H1 (cell line): ENCODE measurements around the gene LACTB. TPM values are rescaled to one million over a fixed set of nuclear protein-coding genes. Genes with fewer than 3 reads are reported as not detected.

Experiments
- ASH2L ChIP-seq: fragments of 200-600, 300-600 bp; sonication (generic); IDR thresholded peaks from one replicate; pipeline ENCODE4 v1.7.1; 2017; ENCODE audit warnings: low read length
- CBX5 ChIP-seq: fragments of 300-800, 300-1000 bp; sonication (generic); IDR thresholded peaks from 2 replicates; pipeline ENCODE4 v1.7.1; 2016; ENCODE audit warnings: antibody characterized with exemption, low read length, low read depth
- EZH2 ChIP-seq: fragments of 200-600 bp; sonication (generic); IDR thresholded peaks from 2 replicates; pipeline ENCODE4 v1.7.1; 2012; ENCODE audit warnings: low read depth, mild to moderate bottlenecking, moderate library complexity, low read length, inconsistent platforms; ENCODE audit not compliant: severe bottlenecking
- JUND ChIP-seq: IDR thresholded peaks from 2 replicates; pipeline ENCODE4 v1.6.1; 2011; ENCODE audit warnings: mild to moderate bottlenecking, improper control_type of control experiment, low read length
- RAD21 ChIP-seq, 2 experiments: IDR thresholded peaks in 1 of 2; conservative IDR thresholded peaks in 1 of 2; 2 replicates each; pipeline ENCODE4 v1.6.1; 2011; ENCODE audit warnings: low read depth in 2 of 2, low read length in 2 of 2, improper control_type of control experiment in 1 of 2, inconsistent platforms in 1 of 2, mild to moderate bottlenecking in 1 of 2, moderate library complexity in 1 of 2
- SIN3A ChIP-seq, 2 experiments: IDR thresholded peaks in 1 of 2; conservative IDR thresholded peaks in 1 of 2; 2 replicates each; pipeline ENCODE4 v1.6.1; 2011 to 2012; ENCODE audit warnings: low read length in 2 of 2, improper control_type of control experiment in 1 of 2, low read depth in 1 of 2, mild to moderate bottlenecking in 1 of 2
- polyA plus RNA-seq, 7 experiments: library from polyadenylated mRNA; depleted of rRNA in 3 of 7; stranded (reverse) in 5 of 7; unstranded in 2 of 7; fragments of >200 nt in 5 of 7; fragments of 200-250 nt in 2 of 7; gene quantifications; 1 replicate in 5 of 7; 2 replicates in 1 of 7; 4 replicates in 1 of 7; pipeline versions ENCODE4 v1.2.1 to v1.2.3, GENCODE V29; 2011 to 2013; ENCODE audit warnings: missing spikeins in 2 of 7, mixed read lengths in 2 of 7
- total RNA-seq: library from RNA; stranded (reverse); fragmentation: NEBNext Ultra II Directional; extraction: Animal tissue kit (Norgen Biotek cat#: 25700); gene quantifications from 2 replicates; pipeline ENCODE4 v1.2.1, GENCODE V29; 2021
- TF ChIP-seq, protein P1 (sequence below): fragments of 300-600 bp; sonication (generic); IDR thresholded peaks from 2 replicates; pipeline ENCODE4 v1.7.1; 2012; ENCODE audit warnings: low read length, moderate library complexity, mild to moderate bottlenecking, inconsistent platforms; ENCODE audit not compliant: insufficient replicate concordance
- TF ChIP-seq, protein P2 (sequence below): IDR thresholded peaks from 2 replicates; pipeline ENCODE4 v1.6.1; 2012; ENCODE audit warnings: inconsistent platforms
- TF ChIP-seq, protein P3 (sequence below): IDR thresholded peaks from 2 replicates; pipeline ENCODE4 v1.6.1; 2011; ENCODE audit warnings: low read length, improper control_type of control experiment

Gene LACTB
- total and polyA plus RNA-seq, 2 of the 8 experiments (the other 6 are each of a cell fraction or from before 2014, with no cell fraction given): 5.8 to 14.9 TPM

DNA sequence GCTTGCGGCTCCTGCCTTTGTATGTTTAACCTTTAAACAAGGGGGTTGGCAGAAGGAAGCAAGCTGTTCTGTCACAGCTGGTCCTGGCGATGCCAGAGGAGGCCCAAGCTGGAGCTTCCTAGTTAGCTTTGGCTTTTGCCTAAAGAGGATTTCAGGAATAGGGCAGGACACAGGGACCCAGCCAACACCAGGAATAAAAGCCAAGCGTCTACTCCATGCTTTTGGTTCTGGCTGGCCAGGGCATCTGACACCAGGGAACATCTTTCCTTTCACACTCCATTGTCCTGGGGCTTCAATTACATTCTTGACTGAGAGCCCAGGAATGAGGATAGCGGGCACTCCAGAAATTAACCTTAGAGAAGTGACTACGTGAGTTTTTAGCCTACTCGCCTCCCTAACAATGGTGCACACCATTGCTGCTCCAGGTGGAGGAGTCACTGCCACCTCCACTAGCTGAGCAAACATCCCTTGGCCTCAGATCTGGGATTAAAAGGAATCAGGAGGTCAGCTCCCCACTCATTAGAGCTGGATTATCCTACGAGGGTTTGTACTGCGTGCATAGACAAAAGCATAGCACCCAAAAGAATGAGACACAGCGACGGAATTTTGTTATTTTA, 40.9 kb upstream of the LACTB start (continued):
- TF ChIP-seq, protein P1, sequence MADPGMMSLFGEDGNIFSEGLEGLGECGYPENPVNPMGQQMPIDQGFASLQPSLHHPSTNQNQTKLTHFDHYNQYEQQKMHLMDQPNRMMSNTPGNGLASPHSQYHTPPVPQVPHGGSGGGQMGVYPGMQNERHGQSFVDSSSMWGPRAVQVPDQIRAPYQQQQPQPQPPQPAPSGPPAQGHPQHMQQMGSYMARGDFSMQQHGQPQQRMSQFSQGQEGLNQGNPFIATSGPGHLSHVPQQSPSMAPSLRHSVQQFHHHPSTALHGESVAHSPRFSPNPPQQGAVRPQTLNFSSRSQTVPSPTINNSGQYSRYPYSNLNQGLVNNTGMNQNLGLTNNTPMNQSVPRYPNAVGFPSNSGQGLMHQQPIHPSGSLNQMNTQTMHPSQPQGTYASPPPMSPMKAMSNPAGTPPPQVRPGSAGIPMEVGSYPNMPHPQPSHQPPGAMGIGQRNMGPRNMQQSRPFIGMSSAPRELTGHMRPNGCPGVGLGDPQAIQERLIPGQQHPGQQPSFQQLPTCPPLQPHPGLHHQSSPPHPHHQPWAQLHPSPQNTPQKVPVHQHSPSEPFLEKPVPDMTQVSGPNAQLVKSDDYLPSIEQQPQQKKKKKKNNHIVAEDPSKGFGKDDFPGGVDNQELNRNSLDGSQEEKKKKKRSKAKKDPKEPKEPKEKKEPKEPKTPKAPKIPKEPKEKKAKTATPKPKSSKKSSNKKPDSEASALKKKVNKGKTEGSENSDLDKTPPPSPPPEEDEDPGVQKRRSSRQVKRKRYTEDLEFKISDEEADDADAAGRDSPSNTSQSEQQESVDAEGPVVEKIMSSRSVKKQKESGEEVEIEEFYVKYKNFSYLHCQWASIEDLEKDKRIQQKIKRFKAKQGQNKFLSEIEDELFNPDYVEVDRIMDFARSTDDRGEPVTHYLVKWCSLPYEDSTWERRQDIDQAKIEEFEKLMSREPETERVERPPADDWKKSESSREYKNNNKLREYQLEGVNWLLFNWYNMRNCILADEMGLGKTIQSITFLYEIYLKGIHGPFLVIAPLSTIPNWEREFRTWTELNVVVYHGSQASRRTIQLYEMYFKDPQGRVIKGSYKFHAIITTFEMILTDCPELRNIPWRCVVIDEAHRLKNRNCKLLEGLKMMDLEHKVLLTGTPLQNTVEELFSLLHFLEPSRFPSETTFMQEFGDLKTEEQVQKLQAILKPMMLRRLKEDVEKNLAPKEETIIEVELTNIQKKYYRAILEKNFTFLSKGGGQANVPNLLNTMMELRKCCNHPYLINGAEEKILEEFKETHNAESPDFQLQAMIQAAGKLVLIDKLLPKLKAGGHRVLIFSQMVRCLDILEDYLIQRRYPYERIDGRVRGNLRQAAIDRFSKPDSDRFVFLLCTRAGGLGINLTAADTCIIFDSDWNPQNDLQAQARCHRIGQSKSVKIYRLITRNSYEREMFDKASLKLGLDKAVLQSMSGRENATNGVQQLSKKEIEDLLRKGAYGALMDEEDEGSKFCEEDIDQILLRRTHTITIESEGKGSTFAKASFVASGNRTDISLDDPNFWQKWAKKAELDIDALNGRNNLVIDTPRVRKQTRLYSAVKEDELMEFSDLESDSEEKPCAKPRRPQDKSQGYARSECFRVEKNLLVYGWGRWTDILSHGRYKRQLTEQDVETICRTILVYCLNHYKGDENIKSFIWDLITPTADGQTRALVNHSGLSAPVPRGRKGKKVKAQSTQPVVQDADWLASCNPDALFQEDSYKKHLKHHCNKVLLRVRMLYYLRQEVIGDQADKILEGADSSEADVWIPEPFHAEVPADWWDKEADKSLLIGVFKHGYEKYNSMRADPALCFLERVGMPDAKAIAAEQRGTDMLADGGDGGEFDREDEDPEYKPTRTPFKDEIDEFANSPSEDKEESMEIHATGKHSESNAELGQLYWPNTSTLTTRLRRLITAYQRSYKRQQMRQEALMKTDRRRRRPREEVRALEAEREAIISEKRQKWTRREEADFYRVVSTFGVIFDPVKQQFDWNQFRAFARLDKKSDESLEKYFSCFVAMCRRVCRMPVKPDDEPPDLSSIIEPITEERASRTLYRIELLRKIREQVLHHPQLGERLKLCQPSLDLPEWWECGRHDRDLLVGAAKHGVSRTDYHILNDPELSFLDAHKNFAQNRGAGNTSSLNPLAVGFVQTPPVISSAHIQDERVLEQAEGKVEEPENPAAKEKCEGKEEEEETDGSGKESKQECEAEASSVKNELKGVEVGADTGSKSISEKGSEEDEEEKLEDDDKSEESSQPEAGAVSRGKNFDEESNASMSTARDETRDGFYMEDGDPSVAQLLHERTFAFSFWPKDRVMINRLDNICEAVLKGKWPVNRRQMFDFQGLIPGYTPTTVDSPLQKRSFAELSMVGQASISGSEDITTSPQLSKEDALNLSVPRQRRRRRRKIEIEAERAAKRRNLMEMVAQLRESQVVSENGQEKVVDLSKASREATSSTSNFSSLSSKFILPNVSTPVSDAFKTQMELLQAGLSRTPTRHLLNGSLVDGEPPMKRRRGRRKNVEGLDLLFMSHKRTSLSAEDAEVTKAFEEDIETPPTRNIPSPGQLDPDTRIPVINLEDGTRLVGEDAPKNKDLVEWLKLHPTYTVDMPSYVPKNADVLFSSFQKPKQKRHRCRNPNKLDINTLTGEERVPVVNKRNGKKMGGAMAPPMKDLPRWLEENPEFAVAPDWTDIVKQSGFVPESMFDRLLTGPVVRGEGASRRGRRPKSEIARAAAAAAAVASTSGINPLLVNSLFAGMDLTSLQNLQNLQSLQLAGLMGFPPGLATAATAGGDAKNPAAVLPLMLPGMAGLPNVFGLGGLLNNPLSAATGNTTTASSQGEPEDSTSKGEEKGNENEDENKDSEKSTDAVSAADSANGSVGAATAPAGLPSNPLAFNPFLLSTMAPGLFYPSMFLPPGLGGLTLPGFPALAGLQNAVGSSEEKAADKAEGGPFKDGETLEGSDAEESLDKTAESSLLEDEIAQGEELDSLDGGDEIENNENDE: no peak
- TF ChIP-seq SIN3A (conservative IDR thresholded peaks at IDR 0.05 in 1 of 2, IDR thresholded peaks at IDR 0.05 in 1 of 2; ENCODE audit: low read depth in 1 of 2, low read length in 2 of 2) (no peak), EZH2 (no peak), RAD21 (IDR thresholded peaks at IDR 0.05 in 1 of 2, conservative IDR thresholded peaks at IDR 0.05 in 1 of 2; ENCODE audit: low read depth in 2 of 2, low read length in 2 of 2) (no peak), ASH2L (no peak), CBX5 (no peak), JUND (no peak)
- TF ChIP-seq, protein P2, sequence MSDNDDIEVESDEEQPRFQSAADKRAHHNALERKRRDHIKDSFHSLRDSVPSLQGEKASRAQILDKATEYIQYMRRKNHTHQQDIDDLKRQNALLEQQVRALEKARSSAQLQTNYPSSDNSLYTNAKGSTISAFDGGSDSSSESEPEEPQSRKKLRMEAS: no peak
- TF ChIP-seq, protein P3, sequence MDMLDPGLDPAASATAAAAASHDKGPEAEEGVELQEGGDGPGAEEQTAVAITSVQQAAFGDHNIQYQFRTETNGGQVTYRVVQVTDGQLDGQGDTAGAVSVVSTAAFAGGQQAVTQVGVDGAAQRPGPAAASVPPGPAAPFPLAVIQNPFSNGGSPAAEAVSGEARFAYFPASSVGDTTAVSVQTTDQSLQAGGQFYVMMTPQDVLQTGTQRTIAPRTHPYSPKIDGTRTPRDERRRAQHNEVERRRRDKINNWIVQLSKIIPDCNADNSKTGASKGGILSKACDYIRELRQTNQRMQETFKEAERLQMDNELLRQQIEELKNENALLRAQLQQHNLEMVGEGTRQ: no peak
